Esophagus squamous epithelium (tissue), 4 donors: ENCODE data around the gene LEF1.

Experiments used
- POLR2A ChIP-seq, 4 donors: fragments of 450-650 bp; IDR thresholded peaks; one replicate each; pipeline ENCODE4 v1.6.1; 2017; ENCODE audit warnings: antibody characterized with exemption in 4 of 4, mild to moderate bottlenecking in 4 of 4, moderate library complexity in 3 of 4
- TF ChIP-seq, protein P1 (sequence below), 6 experiments: fragments of 450-650 bp in 4 of 6; fragments of 200-600 bp in 2 of 6; sonication (generic) in 2 of 6; IDR thresholded peaks; one replicate each; pipeline ENCODE4 v1.5.1; 2016 to 2019; ENCODE audit warnings: antibody characterized with exemption in 6 of 6, mild to moderate bottlenecking in 4 of 6, moderate library complexity in 4 of 6

DNA sequence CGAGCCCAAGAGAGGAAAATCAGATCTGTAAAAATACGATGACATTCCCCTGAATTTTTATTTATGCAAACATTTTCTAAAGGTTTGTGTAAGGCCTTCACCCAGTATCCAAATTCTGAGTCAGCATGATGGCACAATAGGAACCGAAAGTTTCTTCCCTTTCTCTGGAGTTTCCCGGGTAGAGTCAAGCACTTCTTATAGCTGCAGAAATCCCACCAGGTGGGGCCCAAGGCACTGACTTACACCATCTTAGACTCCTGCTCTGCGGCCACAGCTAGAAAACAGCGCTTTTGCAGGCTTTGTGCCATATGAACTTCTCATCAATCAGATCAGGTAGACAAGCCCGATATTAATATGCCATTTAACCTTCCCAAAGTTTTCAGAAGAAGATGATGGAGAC, 13.4 kb downstream of the LEF1 start:
- TF ChIP-seq POLR2A (IDR thresholded peaks at IDR 0.05): no peak
- TF ChIP-seq, protein P1, sequence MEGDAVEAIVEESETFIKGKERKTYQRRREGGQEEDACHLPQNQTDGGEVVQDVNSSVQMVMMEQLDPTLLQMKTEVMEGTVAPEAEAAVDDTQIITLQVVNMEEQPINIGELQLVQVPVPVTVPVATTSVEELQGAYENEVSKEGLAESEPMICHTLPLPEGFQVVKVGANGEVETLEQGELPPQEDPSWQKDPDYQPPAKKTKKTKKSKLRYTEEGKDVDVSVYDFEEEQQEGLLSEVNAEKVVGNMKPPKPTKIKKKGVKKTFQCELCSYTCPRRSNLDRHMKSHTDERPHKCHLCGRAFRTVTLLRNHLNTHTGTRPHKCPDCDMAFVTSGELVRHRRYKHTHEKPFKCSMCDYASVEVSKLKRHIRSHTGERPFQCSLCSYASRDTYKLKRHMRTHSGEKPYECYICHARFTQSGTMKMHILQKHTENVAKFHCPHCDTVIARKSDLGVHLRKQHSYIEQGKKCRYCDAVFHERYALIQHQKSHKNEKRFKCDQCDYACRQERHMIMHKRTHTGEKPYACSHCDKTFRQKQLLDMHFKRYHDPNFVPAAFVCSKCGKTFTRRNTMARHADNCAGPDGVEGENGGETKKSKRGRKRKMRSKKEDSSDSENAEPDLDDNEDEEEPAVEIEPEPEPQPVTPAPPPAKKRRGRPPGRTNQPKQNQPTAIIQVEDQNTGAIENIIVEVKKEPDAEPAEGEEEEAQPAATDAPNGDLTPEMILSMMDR (IDR thresholded peaks at IDR 0.05): no peak
